T-helper 1 cell treated with Interleukin-12 subunit alpha and Interleukin-12 subunit beta and Interleukin-4 antibody, amounts not matched to agents 30 μg/mL and 1 μg/mL, for 36 hours (primary cell): ENCODE data around the gene RPL18.
"Not testable (repeated sequence)": the region's sequence is repeated elsewhere in the genome, so short reads cannot be mapped to it uniquely, and the experiment has no call there.

Experiments
- H3K27ac Mint-ChIP-seq: one replicate; pipeline ENCODE4 v1.8.0; 2021; ENCODE audit warnings: mild to moderate bottlenecking, mixed read lengths
- H3K27me3 Mint-ChIP-seq: one replicate; pipeline ENCODE4 v1.8.0; 2021; ENCODE audit warnings: low read depth, mixed read lengths
- H3K36me3 Mint-ChIP-seq: one replicate; pipeline ENCODE4 v1.8.0; 2021; ENCODE audit warnings: low read depth, mixed read lengths
- H3K4me1 Mint-ChIP-seq: one replicate; pipeline ENCODE4 v1.8.0; 2021; ENCODE audit warnings: low read depth, mixed read lengths
- H3K4me3 Mint-ChIP-seq: one replicate; pipeline ENCODE4 v1.8.0; 2021; ENCODE audit warnings: mild to moderate bottlenecking, moderate library complexity, mixed read lengths
- H3K9me3 Mint-ChIP-seq: one replicate; pipeline ENCODE4 v1.8.0; 2021; ENCODE audit warnings: mixed read lengths

RPL18 gene

DNA sequence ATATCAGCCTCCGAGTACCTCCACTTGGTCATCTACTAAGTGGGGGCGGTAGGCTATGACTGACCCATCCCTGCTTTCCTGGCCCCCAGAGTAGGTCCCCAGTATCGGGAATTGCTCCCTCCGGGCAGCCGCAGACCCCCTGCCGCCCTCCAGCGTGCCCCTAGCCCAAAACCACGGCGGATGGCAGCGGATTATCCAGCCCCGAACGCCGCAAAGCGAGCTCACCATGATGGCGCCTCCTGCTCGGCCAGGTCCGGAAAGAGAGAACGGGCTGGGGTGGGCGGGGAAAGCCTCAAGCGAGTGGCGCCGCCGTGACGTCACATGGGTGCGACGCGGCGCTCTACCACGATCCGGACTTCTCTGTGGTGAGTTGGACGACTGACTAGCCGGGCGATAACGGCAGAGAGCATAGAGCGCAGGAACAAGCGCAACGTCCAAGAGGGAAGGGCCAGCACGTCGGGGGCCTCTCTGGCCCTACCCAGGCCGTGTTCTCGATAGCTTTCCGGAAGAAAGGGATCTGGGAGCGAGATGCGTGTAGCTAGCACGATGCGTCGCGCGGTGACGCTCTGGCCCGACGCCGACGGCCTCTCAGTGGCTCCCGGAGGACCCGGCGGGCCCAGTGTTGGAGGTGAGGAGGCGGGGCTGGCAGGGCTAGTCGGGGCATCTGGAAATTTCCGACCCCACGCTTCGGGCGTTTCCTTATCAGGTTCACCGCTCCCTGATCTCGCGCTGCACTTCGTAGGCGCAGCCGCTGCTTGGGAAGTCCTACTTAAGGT lies at the start of gene RPL18, which contains the start of gene SPHK2:
Gene RPL18, minus strand, starts transcription at position 263 of the 776 bp plus-strand sequence. Its CDS starts 35 bp downstream, at position 228.
Gene SPHK2, plus strand, starts transcription at position 591 of the 776 bp plus-strand sequence. CDS start 1,009 bp downstream, outside the sequence.
- H3K4me1 Mint-ChIP-seq = peaks cover 38% of the 10 kb centered on the region
- H3K4me3 Mint-ChIP-seq = peak within 1 kb of the TSS; percentile 98
- H3K27me3 Mint-ChIP-seq = no peaks in the 10 kb centered on the region
- H3K36me3 Mint-ChIP-seq = peaks cover 48% of the 10 kb centered on the region
- H3K27ac Mint-ChIP-seq = peak within 1 kb of the TSS; percentile 99
- no peaks in the 10 kb centered on the region for H3K9me3 Mint-ChIP-seq

DNA sequence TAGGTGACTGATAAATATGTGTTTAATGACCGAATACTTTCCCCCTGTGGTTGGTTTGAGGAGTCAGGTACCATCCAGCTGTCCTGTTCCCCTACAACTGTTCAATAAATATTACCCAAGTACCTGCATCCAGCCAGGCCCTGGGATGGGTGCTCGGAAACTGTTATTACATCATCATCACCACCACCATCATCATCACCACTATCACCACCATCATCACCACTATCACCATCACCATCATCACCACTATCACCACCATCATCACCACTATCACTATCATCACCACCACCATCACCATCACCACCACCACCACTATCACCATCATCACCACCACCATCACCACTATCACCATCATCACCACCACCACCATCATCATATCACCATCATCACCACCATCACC lies 49.8 kb upstream of the RPL18 start:
- H3K4me3 Mint-ChIP-seq = no peak overlapping the region
- H3K9me3 Mint-ChIP-seq = peaks cover 6% of the 10 kb centered on the region
- peaks cover 2% of the 10 kb centered on the region for H3K36me3 Mint-ChIP-seq
- H3K27ac Mint-ChIP-seq = peak overlapping the region; percentile 0
- H3K27me3 Mint-ChIP-seq = peaks cover 3% of the 10 kb centered on the region
- H3K4me1 Mint-ChIP-seq = no peaks in the 10 kb centered on the region

- H3K4me1 Mint-ChIP-seq = no peaks in the 10 kb centered on the region
- peaks cover 3% of the 10 kb centered on the region for H3K27me3 Mint-ChIP-seq
- H3K36me3 Mint-ChIP-seq = peaks cover 2% of the 10 kb centered on the region
- H3K9me3 Mint-ChIP-seq = peaks cover 6% of the 10 kb centered on the region
- no peak overlapping the region for H3K27ac Mint-ChIP-seq
- no peak overlapping the region for H3K4me3 Mint-ChIP-seq
Measured at GRCh38 chr19:48668332-48668731, 49.4 kb upstream of the RPL18 start.

DNA sequence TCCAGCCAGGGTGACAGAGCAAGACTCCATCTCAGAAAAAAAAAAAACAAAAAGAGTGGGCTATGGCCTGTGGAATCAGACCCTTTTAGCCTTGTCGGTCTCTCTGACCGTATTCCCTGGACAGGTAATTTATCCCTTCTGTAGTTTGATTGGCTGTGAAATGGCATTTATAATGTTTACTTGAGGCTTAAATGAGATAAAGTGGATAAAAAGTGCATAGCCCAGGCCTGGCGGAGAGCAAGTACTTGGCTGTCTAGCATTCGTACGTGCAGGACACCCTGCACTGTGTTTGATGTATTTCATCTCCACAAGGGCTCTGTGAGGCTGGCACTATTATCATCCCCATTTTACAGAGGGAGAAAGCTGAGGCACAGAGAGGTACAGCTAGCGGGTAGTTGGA lies 46.8 kb upstream of the RPL18 start:
- peaks cover 7% of the 10 kb centered on the region for H3K4me1 Mint-ChIP-seq
- H3K27ac Mint-ChIP-seq = no peak overlapping the region
- peaks cover 2% of the 10 kb centered on the region for H3K36me3 Mint-ChIP-seq

GRCh38 chr19:48664476-48664875 lies 45.5 kb upstream of the RPL18 start:
- no peak overlapping the region for H3K4me3 Mint-ChIP-seq
- H3K27ac Mint-ChIP-seq = no peak overlapping the region
- H3K4me1 Mint-ChIP-seq = peaks cover 9% of the 10 kb centered on the region
- H3K27me3 Mint-ChIP-seq = peaks cover 3% of the 10 kb centered on the region
- H3K36me3 Mint-ChIP-seq = peaks cover under 1% of the 10 kb centered on the region
- H3K9me3 Mint-ChIP-seq = peaks cover under 1% of the 10 kb centered on the region

More for the DNA sequence above, 46.8 kb upstream of the RPL18 start:
- Mint-ChIP-seq H3K4me3 (no peak overlapping the region), H3K27me3 (peaks cover 3% of the 10 kb centered on the region), H3K9me3 (peaks cover 6% of the 10 kb centered on the region)

- H3K27ac Mint-ChIP-seq = no peak overlapping the region
- H3K9me3 Mint-ChIP-seq = no peaks in the 10 kb centered on the region
- H3K36me3 Mint-ChIP-seq = no peaks in the 10 kb centered on the region
- H3K4me3 Mint-ChIP-seq = no peak overlapping the region
- H3K27me3 Mint-ChIP-seq = peaks cover 3% of the 10 kb centered on the region
- H3K4me1 Mint-ChIP-seq = peaks cover 9% of the 10 kb centered on the region
Measured at GRCh38 chr19:48663667-48664066, 44.7 kb upstream of the RPL18 start.

DNA sequence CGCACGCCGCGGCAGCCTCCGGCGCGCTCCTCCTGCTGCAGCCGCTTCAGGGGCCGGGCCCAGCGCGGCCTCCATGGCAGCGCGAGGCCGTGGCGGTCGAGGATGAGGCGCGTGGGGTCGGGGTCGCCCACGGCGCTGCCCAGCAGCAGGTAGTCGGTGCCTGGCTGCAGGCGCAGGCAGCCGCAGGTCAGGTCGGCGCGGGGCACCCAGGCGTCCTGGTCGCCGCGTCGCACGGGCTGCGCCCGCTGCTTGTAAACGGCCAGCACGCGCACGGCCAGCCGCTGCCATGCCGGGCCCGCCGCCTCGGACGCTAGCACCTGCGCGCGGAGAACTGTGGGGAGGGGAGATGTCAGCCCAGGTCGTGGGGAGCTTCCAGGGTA lies 42.7 kb upstream of the RPL18 start:
- H3K9me3 Mint-ChIP-seq = no peaks in the 10 kb centered on the region
- H3K27ac Mint-ChIP-seq = no peak overlapping the region
- H3K36me3 Mint-ChIP-seq = no peaks in the 10 kb centered on the region
- no peak overlapping the region for H3K4me3 Mint-ChIP-seq
- H3K4me1 Mint-ChIP-seq = peaks cover 9% of the 10 kb centered on the region
- peaks cover 6% of the 10 kb centered on the region for H3K27me3 Mint-ChIP-seq

- Mint-ChIP-seq H3K9me3 (no peaks in the 10 kb centered on the region), H3K27ac (peak overlapping the region; percentile 96), H3K36me3 (no peaks in the 10 kb centered on the region), H3K27me3 (peaks cover 6% of the 10 kb centered on the region), H3K4me3 (peak overlapping the region; percentile 69), H3K4me1 (peaks cover 9% of the 10 kb centered on the region)
Measured at GRCh38 chr19:48660852-48661710, 42.1 kb upstream of the RPL18 start.

DNA sequence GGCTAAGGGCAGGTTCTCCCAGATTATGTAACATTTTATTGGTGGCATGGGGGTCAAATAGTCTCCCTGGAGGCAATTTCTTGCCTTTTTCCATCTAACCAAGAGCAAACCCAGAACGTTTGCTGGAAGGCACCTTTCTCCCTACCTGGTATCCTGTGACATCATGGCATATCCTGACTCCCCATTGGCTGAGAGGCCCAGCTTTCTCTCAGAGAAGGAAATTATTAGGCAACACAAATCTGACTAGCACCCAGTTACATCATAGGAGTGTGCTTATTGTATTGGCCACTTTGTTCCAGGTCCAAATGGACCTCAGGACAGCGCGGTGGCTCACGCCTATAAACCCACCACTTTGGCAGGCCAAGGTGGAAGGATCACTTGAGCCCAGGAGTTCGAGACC lies 40.8 kb upstream of the RPL18 start:
- H3K4me1 Mint-ChIP-seq = peaks cover 9% of the 10 kb centered on the region
- no peak overlapping the region for H3K4me3 Mint-ChIP-seq
- H3K27me3 Mint-ChIP-seq = peaks cover 3% of the 10 kb centered on the region
- no peaks in the 10 kb centered on the region for H3K36me3 Mint-ChIP-seq
- H3K9me3 Mint-ChIP-seq = no peaks in the 10 kb centered on the region
- H3K27ac Mint-ChIP-seq = no peak overlapping the region

- H3K4me3 Mint-ChIP-seq = no peak overlapping the region
- peaks cover 9% of the 10 kb centered on the region for H3K4me1 Mint-ChIP-seq
- no peak overlapping the region for H3K27ac Mint-ChIP-seq
- H3K36me3 Mint-ChIP-seq = no peaks in the 10 kb centered on the region
- no peaks in the 10 kb centered on the region for H3K9me3 Mint-ChIP-seq
- peaks cover 3% of the 10 kb centered on the region for H3K27me3 Mint-ChIP-seq
Measured at GRCh38 chr19:48658483-48658882, 39.5 kb upstream of the RPL18 start.

DNA sequence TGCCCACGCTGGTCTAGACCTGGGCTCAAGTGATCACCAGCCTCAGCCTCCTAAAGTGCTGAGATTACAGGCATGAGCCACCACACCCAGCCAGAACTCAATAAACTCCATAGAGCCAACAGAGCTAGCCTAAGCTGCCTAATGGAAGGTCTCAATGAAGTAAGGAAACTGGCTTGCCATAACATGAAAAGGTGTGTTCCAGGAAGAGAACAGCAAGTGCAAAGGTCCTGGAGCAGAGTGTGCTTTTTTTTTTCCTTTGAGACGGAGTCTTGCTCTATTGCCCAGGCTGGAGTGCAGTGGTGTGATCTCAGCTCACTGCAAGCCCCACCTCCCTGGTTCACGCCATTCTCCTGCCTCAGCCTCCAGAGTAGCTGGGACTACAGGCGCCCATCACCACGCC lies 38.9 kb upstream of the RPL18 start:
- not testable (repeated sequence) for H3K36me3 Mint-ChIP-seq, H3K4me1 Mint-ChIP-seq, H3K9me3 Mint-ChIP-seq, H3K27me3 Mint-ChIP-seq, H3K27ac Mint-ChIP-seq, H3K4me3 Mint-ChIP-seq

DNA sequence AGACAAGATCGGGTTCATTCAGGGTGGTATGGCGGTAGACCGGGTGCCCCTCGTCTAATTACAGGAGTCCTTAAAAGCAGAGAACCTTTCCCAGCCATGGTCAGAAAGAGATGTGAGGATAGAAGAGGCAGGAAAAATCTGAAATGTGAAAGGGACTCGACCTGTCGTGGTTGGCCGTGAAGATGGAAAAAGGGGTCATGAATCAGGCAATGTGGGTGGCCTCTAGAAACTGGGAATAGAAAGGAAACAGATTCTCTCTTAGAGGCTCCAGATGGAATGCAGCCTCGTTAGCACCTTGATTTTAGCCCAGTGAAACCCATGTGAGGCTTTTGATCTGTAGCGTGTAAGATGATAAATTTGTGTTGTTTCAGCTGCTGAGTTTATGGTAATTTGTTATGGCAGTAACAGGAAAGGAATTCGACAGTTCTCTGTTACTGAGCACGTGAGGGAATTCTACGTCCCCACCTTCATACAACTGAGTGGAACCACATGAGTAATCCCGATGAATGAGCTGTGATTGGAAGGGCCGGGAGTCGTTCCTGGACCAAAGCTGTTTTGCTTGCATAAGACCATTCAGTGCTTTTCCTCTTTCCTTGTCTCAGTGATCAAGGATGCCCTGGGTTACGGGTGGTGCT lies 38.0 kb upstream of the RPL18 start:
- Mint-ChIP-seq H3K27me3 (peaks cover 3% of the 10 kb centered on the region), H3K27ac (no peak overlapping the region), H3K4me1 (peaks cover 10% of the 10 kb centered on the region), H3K9me3 (no peaks in the 10 kb centered on the region), H3K4me3 (no peak overlapping the region), H3K36me3 (no peaks in the 10 kb centered on the region)

GRCh38 chr19:48654299-48655059 lies 35.5 kb upstream of the RPL18 start:
- Mint-ChIP-seq H3K4me1 (peaks cover 10% of the 10 kb centered on the region), H3K9me3 (no peaks in the 10 kb centered on the region), H3K27me3 (peaks cover 3% of the 10 kb centered on the region), H3K36me3 (no peaks in the 10 kb centered on the region), H3K4me3 (no peak overlapping the region), H3K27ac (no peak overlapping the region)

GRCh38 chr19:48651683-48652048 lies 32.7 kb upstream of the RPL18 start:
- no peaks in the 10 kb centered on the region for H3K9me3 Mint-ChIP-seq
- no peak overlapping the region for H3K4me3 Mint-ChIP-seq
- H3K27me3 Mint-ChIP-seq = no peaks in the 10 kb centered on the region
- peaks cover 19% of the 10 kb centered on the region for H3K4me1 Mint-ChIP-seq
- H3K36me3 Mint-ChIP-seq = no peaks in the 10 kb centered on the region
- H3K27ac Mint-ChIP-seq = no peak overlapping the region
